Measurements from ENCODE around the gene PEDS1. TPM values are rescaled to one million over a fixed set of nuclear protein-coding genes. Genes with fewer than 3 reads are reported as not detected.
A peak's percentile ranks its signal among the peaks of the same experiment; 100 is the strongest.

The PEDS1 gene
- total RNA-seq, 2 donors from 2014 or later, result 34.5 to 54.8 TPM

DNA sequence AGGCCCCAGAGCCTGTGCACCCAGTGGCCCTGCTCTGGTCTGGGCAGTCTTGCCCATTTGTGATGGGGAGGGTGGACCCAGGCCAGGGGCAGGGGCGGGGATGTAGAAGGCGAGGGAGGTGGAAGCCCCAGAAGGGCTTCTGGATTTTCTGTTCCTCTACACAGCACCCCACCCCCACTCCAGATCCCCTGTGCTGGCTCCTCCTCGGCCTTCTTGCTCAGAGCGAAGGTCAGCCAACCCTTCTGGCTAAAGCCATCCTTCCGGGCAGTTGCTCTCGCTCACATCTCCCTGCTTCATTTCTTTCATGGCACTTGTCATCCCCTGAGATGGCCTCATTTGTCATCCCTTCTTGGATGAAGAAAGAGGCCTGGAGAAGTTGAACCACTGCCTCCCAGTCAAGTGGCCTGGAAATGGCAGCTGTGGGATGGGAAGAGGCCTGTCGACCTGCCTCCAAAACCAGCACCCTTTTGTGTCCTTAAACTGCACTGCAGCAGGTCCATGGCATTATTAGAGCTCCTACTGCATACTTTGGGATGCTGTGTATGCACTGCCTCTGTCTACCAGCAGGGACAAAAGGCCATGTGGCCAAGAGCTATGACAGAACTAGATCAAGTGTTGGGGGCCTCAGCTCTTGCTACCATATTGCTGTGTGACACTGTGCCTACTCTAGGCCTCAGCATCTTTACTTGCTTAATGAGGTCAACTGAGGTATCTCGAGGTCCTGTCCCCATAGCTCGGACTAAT, 19.9 kb downstream of the PEDS1 start:
- WGBS, result 74% methylated on average over 9 of the region's 9 CpGs

DNA sequence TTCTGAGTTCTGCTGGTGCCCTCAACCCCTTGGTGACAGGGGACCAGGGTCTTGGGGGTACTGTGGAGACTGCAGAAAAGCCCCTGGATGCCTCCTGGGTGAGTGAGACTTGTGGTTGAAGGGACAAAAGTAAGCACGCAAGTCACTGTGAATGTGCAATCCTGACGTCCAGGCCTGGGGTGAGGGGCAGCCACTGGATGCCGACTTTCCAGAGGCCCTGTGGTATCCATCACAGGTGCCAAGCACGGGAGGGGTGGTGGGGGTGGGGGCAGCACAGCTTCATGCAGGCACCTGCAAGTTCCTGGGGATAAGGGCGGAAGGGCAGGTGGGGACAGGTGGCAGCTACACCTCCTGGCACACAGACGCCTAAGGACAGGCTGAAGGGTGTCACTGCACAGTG, 20.5 kb downstream of the PEDS1 start:
- no peaks in the 10 kb centered on the region for H3K9me3 ChIP-seq
- 53% methylated on average over 6 of the region's 6 CpGs for WGBS
- H3K27me3 ChIP-seq (replicated peaks; ENCODE audit: insufficient read depth), result no peaks in the 10 kb centered on the region
- no peak for DNase-seq (ENCODE audit: low spot score)
- H3K4me1 ChIP-seq (replicated peaks), result peaks cover 4% of the 10 kb centered on the region
- H3K36me3 ChIP-seq, result peaks cover 6 to 7% of the 10 kb centered on the region in 2 donors
- intact Hi-C loops (cut with DNase I), result no loop called here
- TF ChIP-seq, protein P1, sequence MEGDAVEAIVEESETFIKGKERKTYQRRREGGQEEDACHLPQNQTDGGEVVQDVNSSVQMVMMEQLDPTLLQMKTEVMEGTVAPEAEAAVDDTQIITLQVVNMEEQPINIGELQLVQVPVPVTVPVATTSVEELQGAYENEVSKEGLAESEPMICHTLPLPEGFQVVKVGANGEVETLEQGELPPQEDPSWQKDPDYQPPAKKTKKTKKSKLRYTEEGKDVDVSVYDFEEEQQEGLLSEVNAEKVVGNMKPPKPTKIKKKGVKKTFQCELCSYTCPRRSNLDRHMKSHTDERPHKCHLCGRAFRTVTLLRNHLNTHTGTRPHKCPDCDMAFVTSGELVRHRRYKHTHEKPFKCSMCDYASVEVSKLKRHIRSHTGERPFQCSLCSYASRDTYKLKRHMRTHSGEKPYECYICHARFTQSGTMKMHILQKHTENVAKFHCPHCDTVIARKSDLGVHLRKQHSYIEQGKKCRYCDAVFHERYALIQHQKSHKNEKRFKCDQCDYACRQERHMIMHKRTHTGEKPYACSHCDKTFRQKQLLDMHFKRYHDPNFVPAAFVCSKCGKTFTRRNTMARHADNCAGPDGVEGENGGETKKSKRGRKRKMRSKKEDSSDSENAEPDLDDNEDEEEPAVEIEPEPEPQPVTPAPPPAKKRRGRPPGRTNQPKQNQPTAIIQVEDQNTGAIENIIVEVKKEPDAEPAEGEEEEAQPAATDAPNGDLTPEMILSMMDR (IDR thresholded peaks at IDR 0.05), result no peak
- TF ChIP-seq POLR2AphosphoS5 (IDR thresholded peaks at IDR 0.05), result no peak
- TF ChIP-seq POLR2A (IDR thresholded peaks at IDR 0.05), result no peak
- no peak overlapping the region for H3K4me3 ChIP-seq
- peak overlapping the region in 1 of 2 donors; percentile 26 for H3K27ac ChIP-seq

More for the DNA sequence above, 19.9 kb downstream of the PEDS1 start:
- intact Hi-C loops (cut with DNase I), result no loop called here
- Histone ChIP-seq H3K4me1 (replicated peaks) (peaks cover 8% of the 10 kb centered on the region), H3K27me3 (replicated peaks; ENCODE audit: insufficient read depth) (no peaks in the 10 kb centered on the region), H3K9me3 (no peaks in the 10 kb centered on the region), H3K4me3 (no peak overlapping the region), H3K27ac (peak overlapping the region in 1 of 2 donors; percentile 26), H3K36me3 (peaks cover 1 to 6% of the 10 kb centered on the region in 2 donors)
- no peak for TF ChIP-seq POLR2A (IDR thresholded peaks at IDR 0.05)
- TF ChIP-seq, protein P1 (IDR thresholded peaks at IDR 0.05), result no peak
- TF ChIP-seq POLR2AphosphoS5 (IDR thresholded peaks at IDR 0.05), result no peak
- no peak for DNase-seq (ENCODE audit: low spot score)

DNA sequence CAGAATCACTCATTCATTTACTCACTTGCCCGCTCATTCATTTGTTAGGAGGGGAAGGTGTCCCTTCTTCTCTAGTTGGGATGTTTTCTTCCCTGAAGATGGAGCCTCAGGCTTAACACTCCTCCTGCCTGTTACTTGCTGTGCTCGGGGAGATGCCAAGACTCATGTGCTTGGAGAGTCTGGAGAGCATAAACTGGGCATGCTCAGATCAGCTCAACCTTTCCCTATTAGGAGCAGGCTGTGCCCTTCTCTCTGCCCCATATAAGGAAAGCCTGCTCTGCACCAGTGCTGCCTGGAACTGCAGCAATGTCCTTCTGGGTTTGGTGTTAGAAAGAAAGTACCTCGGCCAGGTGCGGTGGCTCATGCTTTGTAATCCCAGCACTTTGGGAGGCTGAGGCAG, 22.5 kb downstream of the PEDS1 start:
- DNase-seq (ENCODE audit: low spot score), result no peak

DNA sequence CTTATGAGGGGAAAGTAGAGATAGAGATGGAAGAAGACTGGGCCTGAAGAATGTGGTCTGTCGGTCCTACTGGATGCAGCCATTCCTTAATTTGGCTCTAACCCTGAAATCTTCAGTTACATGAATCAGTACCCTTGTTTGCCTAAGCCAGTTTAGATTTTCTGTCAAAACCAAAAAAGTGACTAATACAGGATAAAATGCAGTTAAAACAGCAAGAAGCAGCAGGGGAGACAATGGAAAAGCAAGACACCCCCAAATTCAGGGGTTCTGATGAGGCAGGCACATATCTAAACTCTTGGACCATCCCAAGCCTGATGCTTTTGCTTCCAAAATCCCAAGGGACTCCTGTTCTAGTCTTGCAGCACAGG, 23.2 kb downstream of the PEDS1 start:
- H3K4me3 ChIP-seq, result no peak overlapping the region
- H3K36me3 ChIP-seq, result peaks cover 14 to 23% of the 10 kb centered on the region in 2 donors
- intact Hi-C loops (cut with DNase I), result no loop called here
- peak overlapping the region; percentile 7 to 30 for H3K27ac ChIP-seq
- H3K4me1 ChIP-seq (replicated peaks), result no peaks in the 10 kb centered on the region
- H3K27me3 ChIP-seq (replicated peaks; ENCODE audit: insufficient read depth), result no peaks in the 10 kb centered on the region
- WGBS, result 84% methylated on average over 1 of the region's 1 CpG
- no peak for TF ChIP-seq POLR2AphosphoS5 (IDR thresholded peaks at IDR 0.05)
- no peak for DNase-seq (ENCODE audit: low spot score)
- no peaks in the 10 kb centered on the region for H3K9me3 ChIP-seq

More for the DNA sequence above, 22.5 kb downstream of the PEDS1 start:
- Histone ChIP-seq H3K9me3 (no peaks in the 10 kb centered on the region), H3K4me3 (no peak overlapping the region), H3K27me3 (replicated peaks; ENCODE audit: insufficient read depth) (no peaks in the 10 kb centered on the region), H3K27ac (peak overlapping the region; percentile 36 to 38), H3K36me3 (peaks cover 10 to 23% of the 10 kb centered on the region in 2 donors), H3K4me1 (replicated peaks) (no peaks in the 10 kb centered on the region)
- WGBS, result 71% methylated on average over 4 of the region's 4 CpGs
- TF ChIP-seq, protein P1 (IDR thresholded peaks at IDR 0.05), result no peak
- peak; percentile 62 for TF ChIP-seq POLR2AphosphoS5 (IDR thresholded peaks at IDR 0.05)
- intact Hi-C loops (cut with DNase I), result no loop called here

GRCh38 chr20:50129662-50130355, 23.7 kb downstream of the PEDS1 start:
- DNase-seq (ENCODE audit: low spot score), result no peak
- no peaks in the 10 kb centered on the region for H3K4me1 ChIP-seq (replicated peaks)
- intact Hi-C loops (cut with DNase I), result loop anchor here (10.0 kb wide), 1 partner anchor 455 kb away; no protein-coding TSS in a partner anchor
- no peaks in the 10 kb centered on the region for H3K9me3 ChIP-seq
- H3K27me3 ChIP-seq (replicated peaks; ENCODE audit: insufficient read depth), result no peaks in the 10 kb centered on the region
- no peak overlapping the region for H3K4me3 ChIP-seq
- 90% methylated on average over 13 of the region's 13 CpGs for WGBS
- H3K27ac ChIP-seq, result peak overlapping the region in 1 of 2 donors; percentile 7
- TF ChIP-seq, protein P1 (IDR thresholded peaks at IDR 0.05), result no peak
- TF ChIP-seq POLR2AphosphoS5 (IDR thresholded peaks at IDR 0.05), result no peak
- TF ChIP-seq POLR2A (IDR thresholded peaks at IDR 0.05), result no peak
- H3K36me3 ChIP-seq, result peaks cover 14 to 23% of the 10 kb centered on the region in 2 donors
